Ishikawa (cell line): ENCODE results near the gene RRP1.

Source experiments
- CEBPB ChIP-seq: IDR thresholded peaks from 2 replicates; pipeline ENCODE4 v1.6.1; 2012
- CREB1 ChIP-seq: IDR thresholded peaks from 2 replicates; pipeline ENCODE4 v1.6.1; 2012; ENCODE audit warnings: low read depth
- EGR1 ChIP-seq: IDR thresholded peaks from 2 replicates; pipeline ENCODE4 v1.6.1; 2012
- EP300 ChIP-seq: IDR thresholded peaks from 2 replicates; pipeline ENCODE4 v1.6.1; 2012; ENCODE audit warnings: borderline replicate concordance
- FOXM1 ChIP-seq: IDR thresholded peaks from 2 replicates; pipeline ENCODE4 v1.6.1; 2012; ENCODE audit warnings: low read depth, borderline replicate concordance
- NFIC ChIP-seq: IDR thresholded peaks from 2 replicates; pipeline ENCODE4 v1.6.1; 2012
- RAD21 ChIP-seq: IDR thresholded peaks from 2 replicates; pipeline ENCODE4 v1.6.1; 2012; ENCODE audit warnings: low read depth
- REST ChIP-seq: IDR thresholded peaks from 2 replicates; pipeline ENCODE4 v1.6.1; 2012; ENCODE audit warnings: low read depth, mild to moderate bottlenecking
- TAF1 ChIP-seq: IDR thresholded peaks from 2 replicates; pipeline ENCODE4 v1.6.1; 2012; ENCODE audit warnings: low read depth, mild to moderate bottlenecking
- TCF12 ChIP-seq: IDR thresholded peaks from 2 replicates; pipeline ENCODE4 v1.6.1; 2012; ENCODE audit warnings: low read depth
- TEAD4 ChIP-seq: IDR thresholded peaks from 2 replicates; pipeline ENCODE4 v1.6.1; 2012
- USF1 ChIP-seq: IDR thresholded peaks from 2 replicates; pipeline ENCODE4 v1.6.1; 2012
- YY1 ChIP-seq: IDR thresholded peaks from 2 replicates; pipeline ENCODE4 v1.6.1; 2012; ENCODE audit warnings: low read depth
- ZBTB7A ChIP-seq: IDR thresholded peaks from 2 replicates; pipeline ENCODE4 v1.6.1; 2012; ENCODE audit warnings: low read depth
- TF ChIP-seq, protein P1 (sequence below): IDR thresholded peaks from 2 replicates; pipeline ENCODE4 v1.6.1; 2012

Gene RRP1

GRCh38 chr21:43801006-43801783 lies 11.8 kb downstream of the RRP1 start:
- TF ChIP-seq TAF1 (no peak), TEAD4 (no peak), USF1 (no peak), TCF12 (no peak), CEBPB (no peak), EP300 (no peak), RAD21 (no peak), REST (no peak), EGR1 (no peak), CREB1 (no peak), NFIC (no peak), ZBTB7A (no peak), FOXM1 (no peak), YY1 (no peak)
- TF ChIP-seq, protein P1, sequence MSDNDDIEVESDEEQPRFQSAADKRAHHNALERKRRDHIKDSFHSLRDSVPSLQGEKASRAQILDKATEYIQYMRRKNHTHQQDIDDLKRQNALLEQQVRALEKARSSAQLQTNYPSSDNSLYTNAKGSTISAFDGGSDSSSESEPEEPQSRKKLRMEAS = no peak

DNA sequence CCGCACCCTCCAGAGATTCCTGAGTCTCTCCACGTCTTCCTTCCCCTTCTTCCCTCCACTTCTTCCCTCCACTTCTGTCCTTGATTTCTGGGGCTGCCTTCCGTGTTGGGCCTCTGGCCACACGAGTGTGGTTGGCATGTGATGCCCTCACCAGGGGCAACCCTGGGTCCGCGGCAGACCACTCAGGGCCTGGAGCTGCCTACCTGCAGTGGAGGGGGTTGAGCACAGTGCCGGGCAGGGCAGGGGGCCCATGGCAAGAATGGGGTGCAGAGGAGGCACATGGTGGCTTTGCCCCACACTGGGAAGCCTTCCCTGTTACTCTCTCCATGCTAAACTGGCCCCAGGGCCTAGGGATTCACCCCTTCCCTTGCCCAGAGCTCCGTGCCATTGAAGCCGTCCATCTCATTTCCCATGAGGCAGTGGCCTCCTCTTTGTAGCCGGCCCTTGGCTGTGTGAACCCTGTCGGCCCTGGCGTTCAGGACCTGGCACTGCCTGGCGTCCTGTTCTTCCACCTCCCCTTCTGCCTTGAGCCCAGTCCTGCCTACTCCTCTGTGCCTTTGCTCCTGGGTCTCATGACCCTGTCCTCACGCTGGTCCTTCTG lies 13.4 kb downstream of the RRP1 start:
- TF ChIP-seq TAF1 (no peak), FOXM1 (no peak), NFIC (no peak)

- TF ChIP-seq EP300 (no peak), NFIC (no peak), TEAD4 (no peak), USF1 (no peak), ZBTB7A (no peak), RAD21 (no peak), YY1 (no peak), REST (no peak), TAF1 (no peak)
- TF ChIP-seq, protein P1 = no peak
Observed at GRCh38 chr21:43803558-43804300, 14.4 kb downstream of the RRP1 start.

GRCh38 chr21:43805275-43805800 lies 16.0 kb downstream of the RRP1 start:
- TF ChIP-seq USF1 (no peak), EGR1 (no peak), CEBPB (no peak), RAD21 (no peak), CREB1 (no peak), YY1 (no peak), TAF1 (no peak), TEAD4 (no peak), NFIC (no peak), REST (no peak), EP300 (no peak), ZBTB7A (no peak), FOXM1 (no peak), TCF12 (no peak)
- TF ChIP-seq, protein P1 = no peak
